MCF 10A (cell line): ENCODE results near the gene VIM. TPM values are rescaled to one million over a fixed set of nuclear protein-coding genes. Genes with fewer than 3 reads are reported as not detected.

Experiments used
- BruUV-seq: library from RNA; stranded (reverse); fragments of 400-500 nt; replicated peaks from 2 replicates; lab custom pipeline; 2021; lab: Mats Ljungman, UMichigan
- CTCF ChIA-PET: fragments of 300-600 bp; sonication (Branson Sonifier 250); formaldehyde crosslinking; extraction: SDS; loops from one replicate; lab custom pipeline; 2021; ENCODE audit warnings: antibody characterized with exemption, inconsistent platforms; lab: Yijun Ruan, JAX
- POLR2A ChIA-PET: fragments of 300-600, 350-650 bp; sonication (Branson Sonifier 250); formaldehyde crosslinking; extraction: SDS; loops from one replicate; lab custom pipeline; 2020; ENCODE audit warnings: antibody characterized with exemption, inconsistent platforms; lab: Yijun Ruan, JAX
- DNase-seq: peaks from one replicate; pipeline ENCODE4 v3.0.0-alpha.2; 2018; ENCODE audit not compliant: unreplicated experiment
- H3K27ac Mint-ChIP-seq: one replicate; pipeline ENCODE4 v1.8.0; 2022; ENCODE audit warnings: mild to moderate bottlenecking, low read depth, mixed read lengths; ENCODE audit not compliant: unreplicated experiment
- H3K27me3 Mint-ChIP-seq: one replicate; pipeline ENCODE4 v1.8.0; 2022; ENCODE audit warnings: mixed read lengths; ENCODE audit not compliant: insufficient read depth, unreplicated experiment
- H3K36me3 Mint-ChIP-seq: one replicate; pipeline ENCODE4 v1.8.0; 2022; ENCODE audit warnings: mild to moderate bottlenecking, moderate library complexity, mixed read lengths; ENCODE audit not compliant: insufficient read depth, unreplicated experiment
- H3K4me1 Mint-ChIP-seq: one replicate; pipeline ENCODE4 v1.8.0; 2022; ENCODE audit warnings: mixed read lengths; ENCODE audit not compliant: insufficient read depth, unreplicated experiment
- H3K4me3 Mint-ChIP-seq: one replicate; pipeline ENCODE4 v1.8.0; 2022; ENCODE audit warnings: mild to moderate bottlenecking, moderate library complexity, mixed read lengths; ENCODE audit not compliant: unreplicated experiment
- H3K9me3 Mint-ChIP-seq: one replicate; pipeline ENCODE4 v1.8.0; 2022; ENCODE audit warnings: mixed read lengths; ENCODE audit not compliant: unreplicated experiment
- intact Hi-C: fragments of 100-400 bp; cut with micrococcal nuclease; formaldehyde crosslinking; loops from 2 replicates; pipeline ENCODE4 v1.14.1; 2022
- total RNA-seq: library from RNA; stranded (reverse); gene quantifications from 2 replicates; pipeline ENCODE4 v1.2.3, GENCODE V29; 2022
- TF ChIP-seq, protein P1 (sequence below): fragments of 200-600 bp; IDR thresholded peaks from one replicate; pipeline ENCODE4 v1.8.0; 2022; ENCODE audit warnings: antibody characterized with exemption, mild to moderate bottlenecking; ENCODE audit not compliant: unreplicated experiment

VIM gene
- total RNA-seq, 1 experiment from 2014 or later = 1,430 TPM

DNA sequence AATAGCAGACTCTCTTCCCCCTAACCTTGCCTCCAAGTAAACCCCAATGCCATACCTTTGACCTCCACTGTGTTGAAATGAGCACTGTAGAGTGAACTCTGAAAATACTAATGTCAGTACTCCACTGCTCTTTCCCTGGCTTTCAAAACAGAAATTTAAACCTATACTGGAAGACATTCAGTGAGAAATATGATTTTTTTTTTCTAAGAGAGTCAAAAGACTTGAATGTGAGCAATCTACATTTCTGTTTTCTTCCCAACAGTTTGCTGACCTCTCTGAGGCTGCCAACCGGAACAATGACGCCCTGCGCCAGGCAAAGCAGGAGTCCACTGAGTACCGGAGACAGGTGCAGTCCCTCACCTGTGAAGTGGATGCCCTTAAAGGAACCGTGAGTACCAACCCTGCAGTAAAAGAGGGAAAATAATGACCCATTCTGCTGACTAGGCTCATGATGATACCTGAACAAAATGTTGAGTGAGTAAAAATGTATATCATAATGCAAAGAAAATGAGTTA, 6.4 kb downstream of the VIM start:
- Mint-ChIP-seq H3K27me3 (no peaks in the 10 kb centered on the region), H3K9me3 (no peaks in the 10 kb centered on the region), H3K4me3 (peak overlapping the region; percentile 45), H3K36me3 (peaks cover 91% of the 10 kb centered on the region), H3K27ac (no peak overlapping the region), H3K4me1 (peaks cover 19% of the 10 kb centered on the region)
- TF ChIP-seq, protein P1, sequence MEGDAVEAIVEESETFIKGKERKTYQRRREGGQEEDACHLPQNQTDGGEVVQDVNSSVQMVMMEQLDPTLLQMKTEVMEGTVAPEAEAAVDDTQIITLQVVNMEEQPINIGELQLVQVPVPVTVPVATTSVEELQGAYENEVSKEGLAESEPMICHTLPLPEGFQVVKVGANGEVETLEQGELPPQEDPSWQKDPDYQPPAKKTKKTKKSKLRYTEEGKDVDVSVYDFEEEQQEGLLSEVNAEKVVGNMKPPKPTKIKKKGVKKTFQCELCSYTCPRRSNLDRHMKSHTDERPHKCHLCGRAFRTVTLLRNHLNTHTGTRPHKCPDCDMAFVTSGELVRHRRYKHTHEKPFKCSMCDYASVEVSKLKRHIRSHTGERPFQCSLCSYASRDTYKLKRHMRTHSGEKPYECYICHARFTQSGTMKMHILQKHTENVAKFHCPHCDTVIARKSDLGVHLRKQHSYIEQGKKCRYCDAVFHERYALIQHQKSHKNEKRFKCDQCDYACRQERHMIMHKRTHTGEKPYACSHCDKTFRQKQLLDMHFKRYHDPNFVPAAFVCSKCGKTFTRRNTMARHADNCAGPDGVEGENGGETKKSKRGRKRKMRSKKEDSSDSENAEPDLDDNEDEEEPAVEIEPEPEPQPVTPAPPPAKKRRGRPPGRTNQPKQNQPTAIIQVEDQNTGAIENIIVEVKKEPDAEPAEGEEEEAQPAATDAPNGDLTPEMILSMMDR = no peak
- intact Hi-C loops = no loop called here
- BruUV-seq = no TSS peak
- POLR2A ChIA-PET = interaction anchor here (1.4 kb wide), 1 partner anchor 8 kb away, joined by 3 read pairs; no protein-coding TSS in a partner anchor
- DNase-seq = no peak
- CTCF ChIA-PET = interaction anchor here (0.7 to 1.9 kb wide), 2 partner anchors 16 to 20 kb away, joined by 3 to 7 read pairs; no protein-coding TSS in a partner anchor

DNA sequence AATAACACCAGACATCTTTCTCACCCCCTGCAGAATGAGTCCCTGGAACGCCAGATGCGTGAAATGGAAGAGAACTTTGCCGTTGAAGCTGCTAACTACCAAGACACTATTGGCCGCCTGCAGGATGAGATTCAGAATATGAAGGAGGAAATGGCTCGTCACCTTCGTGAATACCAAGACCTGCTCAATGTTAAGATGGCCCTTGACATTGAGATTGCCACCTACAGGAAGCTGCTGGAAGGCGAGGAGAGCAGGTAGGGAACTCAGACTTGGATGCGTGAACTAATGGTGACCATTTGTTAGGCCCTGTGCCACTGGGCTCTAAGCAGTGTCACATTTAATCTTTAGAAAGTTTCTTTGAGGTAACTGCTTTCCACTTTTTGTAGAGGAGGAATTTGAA, 7.1 kb downstream of the VIM start:
- H3K27ac Mint-ChIP-seq = no peak overlapping the region
- BruUV-seq = no TSS peak
- H3K4me3 Mint-ChIP-seq = no peak overlapping the region
- peak; percentile 21 for DNase-seq
- H3K27me3 Mint-ChIP-seq = no peaks in the 10 kb centered on the region
- H3K9me3 Mint-ChIP-seq = no peaks in the 10 kb centered on the region
- peaks cover 19% of the 10 kb centered on the region for H3K4me1 Mint-ChIP-seq
- intact Hi-C loops = no loop called here
- ChIA-PET POLR2A (no interaction called here), CTCF (interaction anchor here (0.7 to 1.9 kb wide), 3 partner anchors 15 to 23 kb away, joined by 3 to 7 read pairs (median 3); no protein-coding TSS in a partner anchor)
- TF ChIP-seq, protein P1 = no peak
- peaks cover 93% of the 10 kb centered on the region for H3K36me3 Mint-ChIP-seq

DNA sequence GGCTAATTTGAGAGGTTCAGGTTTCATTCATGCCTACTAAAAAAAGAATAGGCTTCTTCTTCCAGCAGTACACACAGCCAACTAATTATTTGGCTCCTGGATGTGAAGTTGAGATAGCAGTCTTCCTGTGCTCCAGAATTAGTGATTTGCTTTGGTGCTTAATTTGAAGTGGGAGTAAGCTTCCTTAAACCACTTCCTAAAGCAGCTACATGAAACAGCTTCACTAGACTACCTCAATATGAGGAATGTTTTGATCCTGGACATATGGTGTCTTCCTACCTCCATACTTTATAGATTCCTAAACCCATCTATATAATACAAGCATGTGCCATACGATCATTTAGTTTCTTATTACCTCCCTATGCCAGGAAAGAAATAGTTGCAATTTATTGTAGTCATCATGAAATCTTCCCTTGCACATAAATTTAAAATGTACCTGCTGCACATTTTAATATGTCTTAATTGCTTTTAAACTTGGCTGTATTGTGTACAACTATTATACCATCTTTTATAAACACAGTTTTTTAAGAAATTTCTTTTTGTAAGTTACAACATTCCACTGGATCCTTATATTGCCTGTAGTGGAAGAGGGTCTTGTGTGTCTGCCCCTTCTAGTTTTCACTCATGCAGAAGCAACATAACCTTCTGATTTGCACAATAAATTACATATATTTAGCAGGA, 8.6 kb downstream of the VIM start:
- peaks cover 78% of the 10 kb centered on the region for H3K36me3 Mint-ChIP-seq
- no peak overlapping the region for H3K27ac Mint-ChIP-seq
- no peak overlapping the region for H3K4me3 Mint-ChIP-seq
- intact Hi-C loops = no loop called here
- no TSS peak for BruUV-seq
- no peak for DNase-seq
- TF ChIP-seq, protein P1 = no peak
- H3K9me3 Mint-ChIP-seq = no peaks in the 10 kb centered on the region
- no peaks in the 10 kb centered on the region for H3K27me3 Mint-ChIP-seq
- ChIA-PET CTCF (interaction anchor here (1.0 kb wide), 1 partner anchor 403 kb away, joined by 4 read pairs; no protein-coding TSS in a partner anchor), POLR2A (no interaction called here)
- peaks cover 19% of the 10 kb centered on the region for H3K4me1 Mint-ChIP-seq

DNA sequence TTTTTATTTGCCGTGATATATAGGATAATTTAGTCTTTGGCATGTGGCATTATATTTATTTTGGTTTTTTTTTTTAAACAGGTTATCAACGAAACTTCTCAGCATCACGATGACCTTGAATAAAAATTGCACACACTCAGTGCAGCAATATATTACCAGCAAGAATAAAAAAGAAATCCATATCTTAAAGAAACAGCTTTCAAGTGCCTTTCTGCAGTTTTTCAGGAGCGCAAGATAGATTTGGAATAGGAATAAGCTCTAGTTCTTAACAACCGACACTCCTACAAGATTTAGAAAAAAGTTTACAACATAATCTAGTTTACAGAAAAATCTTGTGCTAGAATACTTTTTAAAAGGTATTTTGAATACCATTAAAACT, 9.1 kb downstream of the VIM start:
- no peak for DNase-seq
- peaks cover 72% of the 10 kb centered on the region for H3K36me3 Mint-ChIP-seq
- TF ChIP-seq, protein P1 = no peak
- POLR2A ChIA-PET = no interaction called here
- H3K4me1 Mint-ChIP-seq = peaks cover 19% of the 10 kb centered on the region
- no TSS peak for BruUV-seq
- no peaks in the 10 kb centered on the region for H3K9me3 Mint-ChIP-seq
- H3K27me3 Mint-ChIP-seq = no peaks in the 10 kb centered on the region
- H3K4me3 Mint-ChIP-seq = no peak overlapping the region
- intact Hi-C loops = no loop called here
- CTCF ChIA-PET = interaction anchor here (0.7 to 1.0 kb wide), 2 partner anchors 20 to 404 kb away, joined by 4 to 5 read pairs; no protein-coding TSS in a partner anchor
- no peak overlapping the region for H3K27ac Mint-ChIP-seq
